DND-41 (cell line): ENCODE measurements around the gene MRTFA.

Source experiments
- ATAC-seq: fragments of 200-7000 bp; cut with Tn5 transposase; 3 replicates; pipeline ENCODE4 v1.9.1; 2021; ENCODE audit warnings: low read depth; ENCODE audit not compliant: insufficient read depth
- DNase-seq: peaks from one replicate; pipeline ENCODE4 v3.0.0-alpha.2; 2020
- H2AFZ ChIP-seq: 2 replicates; pipeline ENCODE4 v1.6.0; 2012; ENCODE audit warnings: low read depth, low read length
- H3K27ac ChIP-seq: 2 replicates; pipeline ENCODE4 v1.5.1; 2012; ENCODE audit warnings: low read length, inconsistent platforms
- H3K27me3 ChIP-seq: fragments of 200-600 bp; sonication (generic); 2 replicates; pipeline ENCODE4 v1.6.0; 2012; ENCODE audit warnings: low read length, mild to moderate bottlenecking, inconsistent platforms; ENCODE audit not compliant: insufficient read depth, poor library complexity
- H3K36me3 ChIP-seq: 2 replicates; pipeline ENCODE4 v1.5.1; 2012; ENCODE audit warnings: low read length, inconsistent platforms; ENCODE audit not compliant: insufficient read depth
- H3K4me1 ChIP-seq: 2 replicates; pipeline ENCODE4 v1.5.1; 2012; ENCODE audit warnings: mild to moderate bottlenecking, low read length; ENCODE audit not compliant: insufficient read depth
- H3K4me2 ChIP-seq: 2 replicates; pipeline ENCODE4 v1.6.0; 2012; ENCODE audit warnings: mild to moderate bottlenecking, moderate library complexity, low read length, inconsistent platforms; ENCODE audit not compliant: insufficient read depth
- H3K4me3 ChIP-seq, 2 experiments: fragments of 200-600 bp in 1 of 2; shearing (Covaris generic) in 1 of 2; 2 replicates each; pipeline ENCODE4 v1.5.1; 2012 to 2016; ENCODE audit warnings: inconsistent platforms in 2 of 2, low read length in 2 of 2, mild to moderate bottlenecking in 2 of 2, low read depth in 1 of 2, moderate library complexity in 1 of 2
- H3K79me2 ChIP-seq: 2 replicates; pipeline ENCODE4 v1.6.0; 2012; ENCODE audit warnings: low read length, inconsistent platforms; ENCODE audit not compliant: insufficient read depth
- H3K9ac ChIP-seq: 2 replicates; pipeline ENCODE4 v1.6.0; 2012; ENCODE audit warnings: low read depth, mild to moderate bottlenecking, inconsistent platforms, low read length, moderate library complexity
- H3K9me3 ChIP-seq: 2 replicates; pipeline ENCODE4 v1.5.1; 2012; ENCODE audit warnings: low read length, moderate library complexity, mild to moderate bottlenecking, inconsistent platforms; ENCODE audit not compliant: insufficient read depth, severe bottlenecking
- H4K20me1 ChIP-seq: 2 replicates; pipeline ENCODE4 v1.6.0; 2012; ENCODE audit warnings: low read length; ENCODE audit not compliant: insufficient read depth
- EZH2 ChIP-seq: IDR thresholded peaks from 3 replicates; pipeline ENCODE4 v1.6.1; 2012; ENCODE audit warnings: borderline replicate concordance, low read depth, mild to moderate bottlenecking, moderate library complexity, low read length, inconsistent platforms; ENCODE audit not compliant: severe bottlenecking
- TF ChIP-seq, protein P1 (sequence below): IDR thresholded peaks from 2 replicates; pipeline ENCODE4 v1.5.1; 2012; ENCODE audit warnings: borderline replicate concordance, low read length, moderate library complexity, mild to moderate bottlenecking; ENCODE audit not compliant: poor library complexity, severe bottlenecking; ENCODE audit errors: extremely low read depth

Gene MRTFA

DNA sequence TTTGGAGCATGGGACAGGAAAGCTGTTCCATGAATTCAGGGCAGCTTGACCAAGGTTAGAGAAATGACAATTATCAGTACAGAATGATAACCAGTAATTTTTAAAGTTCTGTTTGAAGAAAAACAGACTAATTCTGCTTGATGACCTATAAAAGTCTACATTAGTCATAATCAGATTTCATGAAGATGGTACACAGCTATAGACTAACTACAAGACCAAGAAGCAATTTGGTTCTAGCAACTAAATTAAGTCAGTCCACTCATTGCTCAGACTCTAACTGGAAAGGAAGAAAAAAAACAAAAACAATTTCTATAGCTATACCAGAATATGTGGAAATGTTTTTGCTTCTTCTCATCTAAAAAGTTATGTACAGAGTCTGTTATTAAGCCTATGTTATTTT, 24.9 kb downstream of the MRTFA start:
- ATAC-seq (no peak), DNase-seq (no peak)
- Histone ChIP-seq H3K36me3 (no peaks in the 10 kb centered on the region), H3K4me2 (no peak overlapping the region), H3K79me2 (peaks cover 87% of the 10 kb centered on the region), H3K4me1 (no peaks in the 10 kb centered on the region), H4K20me1 (peaks cover 21% of the 10 kb centered on the region; the same call in 1 of the 2 replicates), H3K9me3 (no peaks in the 10 kb centered on the region), H3K9ac (no peak overlapping the region), H2AFZ (no peak overlapping the region), H3K4me3 (no peak overlapping the region), H3K27ac (no peak overlapping the region), H3K27me3 (no peaks in the 10 kb centered on the region)
- TF ChIP-seq EZH2: no peak
- TF ChIP-seq, protein P1, sequence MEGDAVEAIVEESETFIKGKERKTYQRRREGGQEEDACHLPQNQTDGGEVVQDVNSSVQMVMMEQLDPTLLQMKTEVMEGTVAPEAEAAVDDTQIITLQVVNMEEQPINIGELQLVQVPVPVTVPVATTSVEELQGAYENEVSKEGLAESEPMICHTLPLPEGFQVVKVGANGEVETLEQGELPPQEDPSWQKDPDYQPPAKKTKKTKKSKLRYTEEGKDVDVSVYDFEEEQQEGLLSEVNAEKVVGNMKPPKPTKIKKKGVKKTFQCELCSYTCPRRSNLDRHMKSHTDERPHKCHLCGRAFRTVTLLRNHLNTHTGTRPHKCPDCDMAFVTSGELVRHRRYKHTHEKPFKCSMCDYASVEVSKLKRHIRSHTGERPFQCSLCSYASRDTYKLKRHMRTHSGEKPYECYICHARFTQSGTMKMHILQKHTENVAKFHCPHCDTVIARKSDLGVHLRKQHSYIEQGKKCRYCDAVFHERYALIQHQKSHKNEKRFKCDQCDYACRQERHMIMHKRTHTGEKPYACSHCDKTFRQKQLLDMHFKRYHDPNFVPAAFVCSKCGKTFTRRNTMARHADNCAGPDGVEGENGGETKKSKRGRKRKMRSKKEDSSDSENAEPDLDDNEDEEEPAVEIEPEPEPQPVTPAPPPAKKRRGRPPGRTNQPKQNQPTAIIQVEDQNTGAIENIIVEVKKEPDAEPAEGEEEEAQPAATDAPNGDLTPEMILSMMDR: no peak

GRCh38 chr22:40610329-40610850, 26.1 kb downstream of the MRTFA start:
- no peak for ATAC-seq
- Histone ChIP-seq H3K36me3 (no peaks in the 10 kb centered on the region), H3K4me3 (no peak overlapping the region), H3K27ac (no peak overlapping the region), H2AFZ (no peak overlapping the region), H3K79me2 (peaks cover 89% of the 10 kb centered on the region), H3K4me2 (no peak overlapping the region), H3K27me3 (no peaks in the 10 kb centered on the region), H3K9me3 (no peaks in the 10 kb centered on the region), H4K20me1 (peaks cover 24% of the 10 kb centered on the region; the same call in 1 of the 2 replicates), H3K9ac (no peak overlapping the region), H3K4me1 (peaks cover 1% of the 10 kb centered on the region; the same call in 1 of the 2 replicates)
- DNase-seq: no peak
- no peak for TF ChIP-seq EZH2

DNA sequence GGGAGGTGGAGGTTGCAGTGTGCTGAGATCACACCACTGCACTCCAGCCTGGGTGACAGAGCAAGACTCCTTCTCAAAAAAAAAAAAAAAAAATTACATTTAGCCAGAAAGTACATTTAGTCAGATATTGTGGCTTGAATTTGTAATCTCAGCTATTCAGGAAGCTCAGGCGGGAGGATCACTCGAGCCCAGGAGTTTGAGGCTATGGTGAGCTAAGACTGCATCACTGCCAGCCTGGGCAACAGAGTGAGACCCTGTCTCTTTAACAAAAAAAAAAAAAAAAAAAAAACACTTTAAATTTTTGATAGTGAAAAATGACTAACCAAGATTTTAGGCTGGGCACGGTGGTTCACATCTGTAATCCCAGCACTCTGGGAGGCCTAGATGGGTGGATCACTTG, 27.3 kb downstream of the MRTFA start:
- no peak overlapping the region for H3K27ac ChIP-seq
- H2AFZ ChIP-seq: no peak overlapping the region
- H3K36me3 ChIP-seq: no peaks in the 10 kb centered on the region
- H4K20me1 ChIP-seq: peaks cover 24% of the 10 kb centered on the region; the same call in 1 of the 2 replicates
- H3K9me3 ChIP-seq: no peaks in the 10 kb centered on the region
- TF ChIP-seq, protein P1: no peak
- TF ChIP-seq EZH2: no peak
- no peaks in the 10 kb centered on the region for H3K27me3 ChIP-seq
- ATAC-seq (no peak), DNase-seq (no peak)
- H3K4me1 ChIP-seq: peaks cover 5% of the 10 kb centered on the region; the same call in 1 of the 2 replicates
- no peak overlapping the region for H3K4me3 ChIP-seq
- H3K4me2 ChIP-seq: no peak overlapping the region
- no peak overlapping the region for H3K9ac ChIP-seq
- H3K79me2 ChIP-seq: peaks cover 88% of the 10 kb centered on the region

DNA sequence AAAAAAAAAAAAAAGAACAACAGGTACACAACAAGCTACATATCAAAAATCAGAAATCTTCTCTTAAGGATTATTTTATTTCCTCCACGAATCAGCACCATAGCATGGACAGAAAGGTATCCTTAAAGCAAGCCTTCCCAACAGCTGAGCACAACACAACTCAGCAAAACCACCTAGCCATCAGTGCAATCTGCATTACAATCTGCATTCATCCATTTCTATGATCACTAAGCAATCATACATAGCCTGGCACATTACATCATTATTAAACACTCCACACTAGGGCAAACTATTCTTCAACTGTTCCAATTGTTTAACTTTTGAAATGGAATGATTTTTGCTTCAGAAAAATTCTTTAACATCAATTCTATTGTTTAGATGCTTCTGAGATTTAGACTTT, 29.0 kb downstream of the MRTFA start:
- no peaks in the 10 kb centered on the region for H3K36me3 ChIP-seq
- no peak overlapping the region for H3K27ac ChIP-seq
- H2AFZ ChIP-seq: no peak overlapping the region
- H4K20me1 ChIP-seq: peaks cover 14% of the 10 kb centered on the region; the same call in 1 of the 2 replicates
- DNase-seq (no peak), ATAC-seq (no peak)
- H3K9ac ChIP-seq: no peak overlapping the region
- H3K4me3 ChIP-seq: no peak overlapping the region
- peaks cover 5% of the 10 kb centered on the region; the same call in 1 of the 2 replicates for H3K4me1 ChIP-seq
- H3K27me3 ChIP-seq: no peaks in the 10 kb centered on the region
- H3K79me2 ChIP-seq: peaks cover 87% of the 10 kb centered on the region
- H3K4me2 ChIP-seq: no peak overlapping the region
- H3K9me3 ChIP-seq: no peaks in the 10 kb centered on the region
- TF ChIP-seq, protein P1: no peak
- no peak for TF ChIP-seq EZH2
